NCI-H2171 treated with DMSO at 0.1 percent for 48 hours (cell line): ENCODE data around the gene NBPF1.
"Not testable (repeated sequence)": the region's sequence is repeated elsewhere in the genome, so short reads cannot be mapped to it uniquely, and the experiment has no call there.

Experiments used
- DNase-seq: peaks from one replicate; lab custom pipeline; 2025; lab: John Stamatoyannopoulos, UW

NBPF1 gene

GRCh38 chr1:16545682-16546095 lies 67.7 kb downstream of the NBPF1 start:
- DNase-seq = peak; percentile 0

- not testable (repeated sequence) for DNase-seq
These were observed 72.9 kb downstream of the NBPF1 start for GRCh38 chr1:16540421-16540893.

- not testable (repeated sequence) for DNase-seq
These were observed 75.8 kb downstream of the NBPF1 start for GRCh38 chr1:16537528-16537927.

GRCh38 chr1:16536796-16537195 lies 76.6 kb downstream of the NBPF1 start:
- not testable (repeated sequence) for DNase-seq

GRCh38 chr1:16535898-16536297 lies 77.5 kb downstream of the NBPF1 start:
- DNase-seq = not testable (repeated sequence)

- DNase-seq = not testable (repeated sequence)
These were observed 77.9 kb downstream of the NBPF1 start for GRCh38 chr1:16535487-16535886.

- DNase-seq = not testable (repeated sequence)
These were observed 78.4 kb downstream of the NBPF1 start for GRCh38 chr1:16534829-16535456.

GRCh38 chr1:16534239-16534828 lies 79.0 kb downstream of the NBPF1 start:
- DNase-seq = not testable (repeated sequence)

GRCh38 chr1:16532235-16532991 lies 81.0 kb downstream of the NBPF1 start:
- not testable (repeated sequence) for DNase-seq

- DNase-seq = not testable (repeated sequence)
These were observed 85.0 kb downstream of the NBPF1 start for GRCh38 chr1:16528338-16528737.

GRCh38 chr1:16525769-16526168 lies 87.6 kb downstream of the NBPF1 start:
- DNase-seq = not testable (repeated sequence)

GRCh38 chr1:16521679-16522078 lies 91.7 kb downstream of the NBPF1 start:
- not testable (repeated sequence) for DNase-seq

GRCh38 chr1:16521288-16521583 lies 92.1 kb downstream of the NBPF1 start:
- no peak for DNase-seq

GRCh38 chr1:16520435-16521287 lies 92.7 kb downstream of the NBPF1 start:
- not testable (repeated sequence) for DNase-seq

- DNase-seq = peak; percentile 70
These were observed 94.0 kb downstream of the NBPF1 start for GRCh38 chr1:16519255-16519951.

GRCh38 chr1:16518913-16519254 lies 94.5 kb downstream of the NBPF1 start:
- DNase-seq = not testable (repeated sequence)

GRCh38 chr1:16516694-16517410 lies 96.5 kb downstream of the NBPF1 start:
- not testable (repeated sequence) for DNase-seq

GRCh38 chr1:16514107-16515055 lies 99.0 kb downstream of the NBPF1 start, which contains the start of gene RNU1-1:
TSS of gene RNU1-1 (minus strand) at chr1:16514285.
- DNase-seq = peak; percentile 88

GRCh38 chr1:16513412-16514106 lies 99.8 kb downstream of the NBPF1 start:
- DNase-seq = peak; percentile 97
